Memory B cell (primary cell): ENCODE measurements around the gene GCH1.
"Not testable (repeated sequence)": the region's sequence is repeated elsewhere in the genome, so short reads cannot be mapped to it uniquely, and the experiment has no call there.

Experiments
- ATAC-seq: fragments of 150-1000 bp; cut with Tn5 transposase; 2 replicates; pipeline ENCODE4 v1.10.0; 2021; ENCODE audit warnings: low read depth, mild to moderate bottlenecking, moderate library complexity
- DNase-seq, 2 donors: peaks; one replicate each; pipeline ENCODE4 v3.0.0; 2022; ENCODE audit warnings: low spot score in 2 of 2
- H3K27ac Mint-ChIP-seq: one replicate; pipeline ENCODE4 v1.8.0; 2022; ENCODE audit warnings: mild to moderate bottlenecking, moderate library complexity, mixed read lengths
- H3K27me3 Mint-ChIP-seq: one replicate; pipeline ENCODE4 v1.8.0; 2022; ENCODE audit warnings: mixed read lengths
- H3K36me3 Mint-ChIP-seq: one replicate; pipeline ENCODE4 v1.8.0; 2022; ENCODE audit warnings: mild to moderate bottlenecking, mixed read lengths
- H3K4me1 Mint-ChIP-seq: one replicate; pipeline ENCODE4 v1.8.0; 2022; ENCODE audit warnings: mixed read lengths
- H3K4me3 Mint-ChIP-seq: one replicate; pipeline ENCODE4 v1.8.0; 2022; ENCODE audit warnings: mild to moderate bottlenecking, moderate library complexity, mixed read lengths
- H3K9me3 Mint-ChIP-seq: one replicate; pipeline ENCODE4 v1.8.0; 2022; ENCODE audit warnings: mixed read lengths

Gene GCH1

DNA sequence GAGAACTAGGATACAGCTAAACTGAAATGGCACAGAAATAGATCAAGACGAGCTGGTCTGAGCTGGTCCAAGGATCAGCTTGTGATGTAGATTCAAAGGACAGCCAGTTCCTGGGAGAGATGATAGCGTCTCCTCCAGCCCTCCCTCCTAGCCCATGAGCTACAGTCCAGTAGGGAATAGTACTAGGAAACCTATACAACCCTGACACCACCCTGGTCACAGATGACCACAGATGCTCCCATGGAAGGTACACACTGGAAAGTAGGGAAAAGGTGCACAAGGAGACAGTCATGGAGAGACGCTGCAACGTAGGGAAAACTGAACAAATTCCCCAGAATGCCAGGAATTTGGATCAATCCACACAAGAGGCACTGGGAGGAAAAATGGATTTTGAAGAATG, 6.9 kb downstream of the GCH1 start:
- no peak for DNase-seq
- H3K27me3 Mint-ChIP-seq = no peaks in the 10 kb centered on the region
- peaks cover 17% of the 10 kb centered on the region for H3K4me1 Mint-ChIP-seq

DNA sequence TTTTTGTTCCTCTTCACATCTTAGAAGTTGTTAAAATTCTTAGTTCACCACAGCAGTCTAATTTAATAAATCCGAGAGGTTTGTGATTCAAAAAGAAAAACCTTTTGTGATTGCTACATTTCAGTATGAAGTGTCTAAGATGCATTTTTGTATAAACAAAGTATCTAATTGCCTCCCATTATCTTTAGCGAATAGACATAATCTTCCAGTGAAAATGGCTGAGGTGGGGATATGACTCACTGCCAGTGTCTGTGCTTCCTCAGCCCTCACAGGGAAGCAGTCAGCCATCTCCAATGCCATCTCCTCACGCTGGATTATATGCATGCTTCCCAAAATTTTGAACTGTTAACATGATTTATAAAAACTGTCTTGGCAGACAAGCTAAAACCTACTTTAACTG, 7.6 kb downstream of the GCH1 start:
- no peak overlapping the region for H3K4me3 Mint-ChIP-seq
- no peaks in the 10 kb centered on the region for H3K36me3 Mint-ChIP-seq
- H3K4me1 Mint-ChIP-seq = peaks cover 15% of the 10 kb centered on the region
- no peaks in the 10 kb centered on the region for H3K27me3 Mint-ChIP-seq
- ATAC-seq (no peak), DNase-seq (no peak)
- H3K27ac Mint-ChIP-seq = peak overlapping the region; percentile 78
- no peaks in the 10 kb centered on the region for H3K9me3 Mint-ChIP-seq

More for the DNA sequence above, 6.9 kb downstream of the GCH1 start:
- Mint-ChIP-seq H3K36me3 (no peaks in the 10 kb centered on the region), H3K27ac (peak overlapping the region; percentile 78), H3K4me3 (no peak overlapping the region), H3K9me3 (no peaks in the 10 kb centered on the region)
- ATAC-seq = no peak

DNA sequence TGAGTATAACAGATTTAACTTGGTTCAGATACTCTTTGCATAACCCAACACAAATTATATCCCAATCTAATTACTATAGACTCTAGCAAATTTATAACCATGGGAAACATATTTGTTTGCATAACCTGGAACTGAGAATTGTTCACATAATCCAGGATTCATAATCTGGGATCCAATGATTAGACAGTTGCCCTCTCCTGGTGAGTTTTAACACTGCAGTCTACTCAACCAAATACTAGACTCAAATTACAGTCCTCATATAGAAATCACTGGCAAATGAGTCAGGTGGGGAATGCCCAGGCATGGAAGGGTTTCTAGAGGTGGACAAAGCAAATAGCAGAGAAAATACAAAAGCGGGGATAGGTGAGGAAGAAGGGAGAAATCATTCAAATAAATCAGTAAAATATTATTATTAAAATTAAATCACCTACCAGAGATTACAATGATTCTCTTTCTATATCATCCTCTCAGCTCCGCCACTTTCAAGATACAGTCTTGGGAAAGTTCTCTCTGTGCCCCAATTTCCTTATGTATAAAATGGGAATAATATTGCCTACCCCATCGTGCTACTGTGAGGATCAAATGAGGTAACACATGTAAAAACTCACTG, 9.4 kb downstream of the GCH1 start:
- DNase-seq (peak in 1 of 2 donors; percentile 19), ATAC-seq (peak; percentile 73)
- Mint-ChIP-seq H3K9me3 (no peaks in the 10 kb centered on the region), H3K27ac (no peak overlapping the region), H3K4me1 (peaks cover 20% of the 10 kb centered on the region), H3K27me3 (no peaks in the 10 kb centered on the region), H3K36me3 (no peaks in the 10 kb centered on the region), H3K4me3 (no peak overlapping the region)

DNA sequence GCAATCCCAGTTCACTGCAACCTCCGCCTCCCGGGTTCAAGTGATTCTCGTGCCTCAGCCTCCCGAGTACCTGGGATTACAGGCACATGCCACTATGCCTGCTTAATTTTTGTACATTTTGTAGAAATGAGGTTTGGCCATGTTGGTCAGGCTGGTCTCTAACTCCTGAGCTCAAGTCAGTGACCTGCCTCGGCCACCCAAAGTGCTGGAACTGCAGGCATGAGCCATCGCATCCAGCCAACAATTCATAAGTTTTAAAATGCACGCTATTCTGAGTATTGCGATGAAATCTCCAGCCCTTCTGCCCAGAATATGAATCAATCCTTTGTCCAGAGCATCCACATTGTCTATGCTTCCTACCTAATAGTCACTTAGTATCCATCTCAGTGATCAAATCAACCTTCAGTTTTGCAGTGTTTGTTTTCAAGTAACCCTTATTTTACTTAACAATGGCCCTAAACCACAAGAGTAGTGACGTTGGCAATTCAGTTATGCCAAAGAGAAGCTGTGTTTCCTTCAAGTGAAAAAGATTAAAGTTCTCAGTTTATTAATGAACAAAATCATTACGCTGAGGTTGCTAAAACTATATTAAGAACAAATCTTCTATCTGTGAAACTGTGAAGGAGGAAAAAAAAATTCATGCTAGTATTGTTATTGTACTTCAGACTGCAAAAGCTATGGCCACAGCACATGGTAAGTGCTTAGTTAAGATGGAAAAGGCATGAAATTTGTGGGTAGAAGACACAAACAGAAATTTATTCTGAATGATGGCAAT, 11.0 kb downstream of the GCH1 start:
- Mint-ChIP-seq H3K4me1 (peaks cover 19% of the 10 kb centered on the region), H3K9me3 (no peaks in the 10 kb centered on the region), H3K4me3 (no peak overlapping the region), H3K27ac (peak overlapping the region; percentile 45), H3K27me3 (no peaks in the 10 kb centered on the region), H3K36me3 (no peaks in the 10 kb centered on the region)
- DNase-seq = no peak
- ATAC-seq = no peak

DNA sequence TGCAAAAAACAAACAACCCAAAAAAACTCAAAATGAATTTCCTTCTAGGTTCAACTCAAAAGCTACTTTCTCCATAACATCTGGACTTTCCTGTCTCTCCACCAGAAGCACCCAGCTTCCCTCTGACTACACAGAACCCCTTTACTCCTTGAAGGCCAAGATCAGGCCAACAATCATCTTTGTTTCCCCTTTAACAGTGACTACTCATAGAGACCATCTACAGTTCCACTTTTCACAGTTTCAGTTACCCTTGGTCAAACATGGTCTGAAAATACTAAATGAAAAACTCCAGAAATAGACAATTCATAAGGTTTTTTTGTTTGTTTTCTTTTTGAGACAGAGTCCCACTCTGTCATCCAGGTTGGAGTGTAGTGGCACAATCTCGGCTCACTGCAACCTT, 11.8 kb downstream of the GCH1 start:
- Mint-ChIP-seq H3K4me3 (no peak overlapping the region), H3K4me1 (peaks cover 22% of the 10 kb centered on the region), H3K27me3 (no peaks in the 10 kb centered on the region), H3K9me3 (no peaks in the 10 kb centered on the region), H3K27ac (peak overlapping the region; percentile 25), H3K36me3 (no peaks in the 10 kb centered on the region)
- peak; percentile 68 for ATAC-seq
- no peak for DNase-seq

DNA sequence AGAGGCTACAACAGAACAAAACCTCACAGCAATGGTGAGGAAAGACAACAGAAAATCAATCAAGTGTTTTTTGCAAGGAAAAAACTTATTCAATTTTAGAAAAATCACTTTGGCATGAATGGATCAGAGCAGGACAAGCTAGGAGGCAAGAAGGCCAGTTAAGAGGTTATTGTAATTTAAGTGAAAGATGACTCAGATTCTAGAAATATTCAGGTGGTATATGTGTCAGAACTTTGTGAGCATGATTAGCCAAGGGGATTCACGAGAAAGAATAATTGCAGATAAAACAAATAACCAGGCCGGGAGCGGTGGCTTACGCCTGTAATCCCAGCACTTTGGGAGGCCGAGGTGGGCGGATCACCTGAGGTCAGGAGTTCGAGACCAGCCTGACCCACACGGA, 12.7 kb downstream of the GCH1 start:
- ATAC-seq (no peak), DNase-seq (no peak)
- Mint-ChIP-seq H3K9me3 (no peaks in the 10 kb centered on the region), H3K27me3 (no peaks in the 10 kb centered on the region), H3K4me1 (peaks cover 14% of the 10 kb centered on the region), H3K36me3 (no peaks in the 10 kb centered on the region), H3K4me3 (no peak overlapping the region), H3K27ac (peak overlapping the region; percentile 7)

DNA sequence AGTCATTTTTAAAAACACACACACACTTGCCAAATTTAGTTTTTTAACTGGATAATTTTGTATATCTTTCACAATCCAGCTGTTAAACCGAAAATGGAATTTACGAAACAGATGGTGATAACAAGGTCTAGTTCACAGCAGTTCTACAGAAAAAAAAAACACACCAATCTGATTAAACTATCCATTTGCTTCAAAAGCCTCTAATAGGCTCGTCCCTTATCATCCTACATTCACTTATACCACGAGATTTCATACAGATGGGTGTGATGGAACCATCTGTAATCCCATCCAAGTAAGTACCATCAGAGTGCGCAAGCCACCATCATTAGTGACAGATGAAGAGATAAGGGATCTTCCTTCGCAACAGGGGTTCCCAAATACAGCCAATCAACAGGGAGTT, 20.1 kb downstream of the GCH1 start:
- peaks cover 15% of the 10 kb centered on the region for H3K4me1 Mint-ChIP-seq
- no peak overlapping the region for H3K4me3 Mint-ChIP-seq
- peak overlapping the region; percentile 98 for H3K27ac Mint-ChIP-seq
- no peaks in the 10 kb centered on the region for H3K27me3 Mint-ChIP-seq
- H3K36me3 Mint-ChIP-seq = no peaks in the 10 kb centered on the region
- H3K9me3 Mint-ChIP-seq = no peaks in the 10 kb centered on the region
- DNase-seq = no peak
- no peak for ATAC-seq

DNA sequence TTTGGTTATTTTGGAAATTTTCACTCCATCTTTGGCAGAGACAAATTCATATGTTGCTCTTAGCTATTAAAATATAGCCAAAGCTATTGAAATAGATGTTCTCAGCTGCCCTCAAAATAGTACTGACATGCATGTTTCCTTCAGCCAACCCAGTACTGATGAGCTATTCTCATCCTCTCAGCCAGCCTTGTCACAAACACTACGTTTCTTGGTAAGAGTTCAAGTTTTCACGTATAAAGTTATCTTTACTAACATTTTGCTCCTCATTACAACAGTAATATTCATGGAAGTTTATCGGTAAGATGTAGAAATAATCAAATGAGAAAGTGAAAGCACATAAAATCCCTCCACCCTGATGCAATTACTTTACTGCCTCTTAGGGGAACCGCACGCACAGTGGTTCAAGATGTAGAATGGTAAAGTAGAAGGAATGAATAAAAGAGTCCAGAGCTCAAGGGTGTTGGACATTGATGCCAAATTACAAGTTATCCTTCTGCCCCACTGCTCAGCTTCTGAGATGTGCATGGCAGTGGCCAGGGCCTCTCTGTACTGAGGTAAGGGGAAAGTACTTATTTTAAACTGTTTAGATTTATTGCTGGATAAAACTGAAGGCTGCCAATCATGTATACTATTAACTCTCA, 20.7 kb downstream of the GCH1 start:
- H3K9me3 Mint-ChIP-seq = no peaks in the 10 kb centered on the region
- H3K36me3 Mint-ChIP-seq = no peaks in the 10 kb centered on the region
- DNase-seq = no peak
- peaks cover 15% of the 10 kb centered on the region for H3K4me1 Mint-ChIP-seq
- H3K4me3 Mint-ChIP-seq = peak overlapping the region; percentile 94
- no peaks in the 10 kb centered on the region for H3K27me3 Mint-ChIP-seq
- peak; percentile 70 for ATAC-seq
- H3K27ac Mint-ChIP-seq = peak overlapping the region; percentile 98

DNA sequence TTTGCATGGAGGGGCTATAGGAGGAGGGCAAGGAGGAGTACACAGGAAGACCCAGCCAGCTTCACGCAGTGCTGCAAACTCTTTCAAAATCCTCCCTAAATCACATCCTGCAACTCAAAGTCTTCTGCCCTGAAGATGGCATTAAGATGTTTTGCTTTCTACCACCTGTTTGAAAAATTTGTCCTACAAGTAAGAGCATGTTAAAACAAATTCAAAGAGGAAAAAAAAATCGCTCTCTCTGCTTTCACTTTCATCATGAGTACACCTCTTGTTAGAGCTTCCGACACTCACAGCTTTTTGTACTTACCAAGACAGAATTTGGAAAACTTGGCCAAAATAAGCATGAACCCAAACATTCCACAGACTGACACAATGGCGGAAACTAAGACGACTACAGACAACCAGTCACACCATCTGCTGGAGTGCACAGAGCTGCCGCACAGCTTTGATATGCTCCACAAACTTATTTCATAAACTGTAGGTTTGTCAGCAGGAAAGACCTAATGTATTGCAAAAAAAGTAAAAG, 21.3 kb downstream of the GCH1 start:
- DNase-seq (peak in 1 of 2 donors; percentile 19), ATAC-seq (peak; percentile 70)
- peaks cover 11% of the 10 kb centered on the region for H3K4me1 Mint-ChIP-seq
- peak overlapping the region; percentile 98 for H3K27ac Mint-ChIP-seq
- no peaks in the 10 kb centered on the region for H3K27me3 Mint-ChIP-seq
- H3K9me3 Mint-ChIP-seq = no peaks in the 10 kb centered on the region
- peak overlapping the region; percentile 94 for H3K4me3 Mint-ChIP-seq
- no peaks in the 10 kb centered on the region for H3K36me3 Mint-ChIP-seq

DNA sequence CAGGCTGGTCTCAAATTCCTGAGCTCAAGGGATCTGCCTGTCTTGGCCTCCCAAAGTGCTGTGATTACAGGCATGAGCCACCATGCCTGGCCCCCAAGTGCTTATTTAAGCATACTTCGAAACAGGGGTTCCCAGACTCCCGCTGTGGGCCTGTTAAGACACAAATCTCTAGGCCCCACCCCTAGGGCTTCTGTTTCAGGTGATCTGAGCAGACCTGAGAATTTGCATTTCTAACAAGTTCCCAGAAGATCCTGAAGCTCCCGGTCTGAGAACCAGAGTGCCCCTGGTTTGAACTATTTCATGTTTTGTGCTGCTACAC, 25.0 kb downstream of the GCH1 start:
- peaks cover 13% of the 10 kb centered on the region for H3K4me1 Mint-ChIP-seq
- H3K27me3 Mint-ChIP-seq = no peaks in the 10 kb centered on the region
- no peak for ATAC-seq
- no peak overlapping the region for H3K27ac Mint-ChIP-seq
- no peak for DNase-seq
- H3K9me3 Mint-ChIP-seq = no peaks in the 10 kb centered on the region
- no peaks in the 10 kb centered on the region for H3K36me3 Mint-ChIP-seq
- no peak overlapping the region for H3K4me3 Mint-ChIP-seq

DNA sequence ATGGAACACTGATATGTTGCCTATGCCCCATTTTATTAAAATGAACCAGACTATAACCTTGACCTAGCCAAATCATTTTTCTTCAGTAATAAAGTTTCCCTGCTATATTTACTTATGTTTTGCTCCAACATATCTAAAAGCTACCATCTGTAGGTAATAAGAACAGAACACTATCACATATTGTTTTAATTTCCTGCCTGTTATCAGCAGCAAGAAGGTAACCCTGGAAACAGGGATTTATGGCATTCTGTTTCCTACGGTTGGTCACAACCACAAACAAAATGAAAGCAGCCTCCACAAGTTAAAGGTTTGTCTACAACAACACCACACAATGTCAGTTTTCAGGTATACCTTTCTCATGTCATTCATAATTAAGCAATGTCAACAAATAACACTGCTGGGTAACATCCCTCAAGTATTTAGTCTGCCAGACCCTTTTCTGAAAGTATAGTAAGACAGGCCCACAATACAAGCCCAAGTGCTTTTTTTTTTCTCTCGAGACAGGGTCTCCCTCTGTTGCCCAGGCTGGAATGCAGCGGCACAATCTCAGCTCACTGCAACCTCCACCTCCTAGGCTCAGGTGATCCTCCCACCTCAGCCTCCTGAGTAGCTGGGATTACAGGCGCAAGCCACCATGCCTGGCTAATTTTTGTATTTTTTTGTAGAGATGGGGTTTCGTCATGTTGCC, 25.5 kb downstream of the GCH1 start:
- Mint-ChIP-seq H3K27me3 (no peaks in the 10 kb centered on the region), H3K4me3 (no peak overlapping the region), H3K9me3 (no peaks in the 10 kb centered on the region), H3K27ac (no peak overlapping the region), H3K4me1 (peaks cover 11% of the 10 kb centered on the region), H3K36me3 (no peaks in the 10 kb centered on the region)
- ATAC-seq = no peak
- no peak for DNase-seq

DNA sequence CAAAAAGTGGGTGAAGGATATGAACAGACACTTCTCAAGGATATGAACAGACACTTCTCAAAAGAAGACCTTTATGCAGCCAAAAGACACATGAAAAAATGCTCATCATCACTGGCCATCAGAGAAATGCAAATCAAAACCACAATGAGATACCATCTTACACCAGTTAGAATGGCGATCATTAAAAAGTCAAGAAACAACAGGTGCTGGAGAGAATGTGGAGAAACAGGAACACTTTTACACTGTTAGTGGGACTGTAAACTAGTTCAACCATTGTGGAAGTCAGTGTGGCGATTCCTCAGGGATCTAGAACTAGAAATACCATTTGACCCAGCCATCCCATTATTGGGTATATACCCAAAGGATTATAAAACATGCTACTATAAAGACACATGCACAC, 27.0 kb downstream of the GCH1 start:
- not testable (repeated sequence) for ATAC-seq, H3K4me3 Mint-ChIP-seq, DNase-seq, H3K27ac Mint-ChIP-seq, H3K9me3 Mint-ChIP-seq, H3K4me1 Mint-ChIP-seq, H3K27me3 Mint-ChIP-seq, H3K36me3 Mint-ChIP-seq

DNA sequence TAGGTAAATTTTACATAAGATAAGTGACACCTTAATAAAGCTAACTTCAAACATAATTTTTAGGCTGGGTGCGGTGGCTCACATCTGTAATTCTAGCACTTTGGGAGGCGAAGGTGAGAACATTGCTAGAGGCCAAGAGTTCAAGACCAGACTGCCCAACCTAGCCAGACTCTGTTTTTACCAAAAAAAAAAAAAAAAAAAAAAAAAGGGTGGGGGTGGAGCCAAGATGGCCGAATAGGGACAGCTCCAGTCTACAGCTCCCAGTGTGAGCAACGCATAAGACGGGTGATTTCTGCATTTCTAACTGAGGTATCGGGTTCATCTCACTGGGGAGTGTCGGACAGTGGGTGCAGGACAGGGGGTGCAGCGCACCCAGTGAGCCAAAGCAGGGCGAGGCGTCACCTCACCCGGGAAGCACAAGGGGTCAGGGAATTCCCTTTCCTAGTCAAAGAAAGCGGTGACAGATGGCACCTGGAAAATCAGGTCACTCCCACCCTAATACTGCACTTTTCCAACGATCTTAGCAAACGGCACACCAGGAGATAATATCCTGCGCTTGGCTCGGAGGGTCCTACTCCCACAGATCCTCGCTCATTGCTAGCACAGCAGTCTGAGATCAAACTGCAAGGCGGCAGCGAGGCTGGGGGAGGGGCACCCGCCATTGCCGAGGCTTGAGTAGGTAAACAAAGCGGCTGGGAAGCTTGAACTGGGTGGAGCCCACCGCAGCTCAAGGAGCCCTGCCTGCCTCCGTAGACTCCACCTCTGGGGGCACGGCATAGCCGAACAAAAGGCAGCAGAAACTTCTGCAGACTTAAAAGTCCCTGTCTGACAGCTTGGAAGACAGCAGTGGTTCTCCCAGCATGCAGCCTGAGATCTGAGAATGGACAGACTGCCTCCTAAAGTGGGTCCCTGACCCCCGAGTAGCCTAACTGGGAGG, 32.2 kb downstream of the GCH1 start:
- peak overlapping the region; percentile 75 for H3K4me3 Mint-ChIP-seq
- not testable (repeated sequence) for H3K27ac Mint-ChIP-seq, H3K4me1 Mint-ChIP-seq, ATAC-seq, H3K36me3 Mint-ChIP-seq, H3K9me3 Mint-ChIP-seq, DNase-seq, H3K27me3 Mint-ChIP-seq
